Measurements from ENCODE around the gene INSIG2. TPM values are rescaled to one million over a fixed set of nuclear protein-coding genes. Genes with fewer than 3 reads are reported as not detected.

Gene INSIG2
- total and polyA plus RNA-seq, 2 experiments from 2014 or later, result 8.1 to 15.1 TPM

DNA sequence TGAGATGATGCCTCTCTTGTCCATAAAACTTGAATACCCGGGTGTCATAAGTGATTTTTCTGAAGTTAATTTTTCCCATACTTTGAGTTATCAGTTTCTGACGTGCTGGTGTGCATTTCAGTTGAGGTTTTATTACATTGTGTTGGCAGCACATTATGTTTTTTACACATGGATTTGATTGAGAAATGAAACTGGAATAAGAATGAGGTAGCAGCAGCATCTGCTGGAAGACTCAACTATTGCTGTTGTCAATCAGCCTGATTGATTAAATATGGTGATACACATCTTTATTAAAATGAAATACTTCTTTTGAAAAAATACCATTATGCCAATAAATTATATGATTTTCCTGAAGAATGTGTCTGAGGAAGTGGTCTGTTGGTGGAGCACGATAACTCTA, 60.5 kb downstream of the INSIG2 start:
- no peak overlapping the region for H3K27ac ChIP-seq (ENCODE audit: low read depth)
- H3K36me3 Mint-ChIP-seq (ENCODE audit: low read depth), result no peaks in the 10 kb centered on the region
- no peak overlapping the region for H3K4me3 Mint-ChIP-seq
- H3K79me2 ChIP-seq (replicated peaks; ENCODE audit: insufficient read depth), result no peaks in the 10 kb centered on the region
- DNase-seq (ENCODE audit: low spot score), result no peak
- H3K27me3 ChIP-seq (ENCODE audit: insufficient read depth), result no peaks in the 10 kb centered on the region
- no peaks in the 10 kb centered on the region for H3K9me2 ChIP-seq (ENCODE audit: insufficient read depth)
- no peak for ATAC-seq
- no peaks in the 10 kb centered on the region for H4K20me1 ChIP-seq (replicated peaks; ENCODE audit: insufficient read depth)
- no peak for TF ChIP-seq ZNF331 (CRISPR knock-in tag; IDR thresholded peaks at IDR 0.05; ENCODE audit: low read depth)
- TF ChIP-seq, protein P1, sequence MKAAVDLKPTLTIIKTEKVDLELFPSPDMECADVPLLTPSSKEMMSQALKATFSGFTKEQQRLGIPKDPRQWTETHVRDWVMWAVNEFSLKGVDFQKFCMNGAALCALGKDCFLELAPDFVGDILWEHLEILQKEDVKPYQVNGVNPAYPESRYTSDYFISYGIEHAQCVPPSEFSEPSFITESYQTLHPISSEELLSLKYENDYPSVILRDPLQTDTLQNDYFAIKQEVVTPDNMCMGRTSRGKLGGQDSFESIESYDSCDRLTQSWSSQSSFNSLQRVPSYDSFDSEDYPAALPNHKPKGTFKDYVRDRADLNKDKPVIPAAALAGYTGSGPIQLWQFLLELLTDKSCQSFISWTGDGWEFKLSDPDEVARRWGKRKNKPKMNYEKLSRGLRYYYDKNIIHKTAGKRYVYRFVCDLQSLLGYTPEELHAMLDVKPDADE (IDR thresholded peaks at IDR 0.05), result no peak
- TF ChIP-seq POLR2AphosphoS5 (IDR thresholded peaks at IDR 0.05; ENCODE audit: low read depth), result no peak
- TF ChIP-seq, protein P2, sequence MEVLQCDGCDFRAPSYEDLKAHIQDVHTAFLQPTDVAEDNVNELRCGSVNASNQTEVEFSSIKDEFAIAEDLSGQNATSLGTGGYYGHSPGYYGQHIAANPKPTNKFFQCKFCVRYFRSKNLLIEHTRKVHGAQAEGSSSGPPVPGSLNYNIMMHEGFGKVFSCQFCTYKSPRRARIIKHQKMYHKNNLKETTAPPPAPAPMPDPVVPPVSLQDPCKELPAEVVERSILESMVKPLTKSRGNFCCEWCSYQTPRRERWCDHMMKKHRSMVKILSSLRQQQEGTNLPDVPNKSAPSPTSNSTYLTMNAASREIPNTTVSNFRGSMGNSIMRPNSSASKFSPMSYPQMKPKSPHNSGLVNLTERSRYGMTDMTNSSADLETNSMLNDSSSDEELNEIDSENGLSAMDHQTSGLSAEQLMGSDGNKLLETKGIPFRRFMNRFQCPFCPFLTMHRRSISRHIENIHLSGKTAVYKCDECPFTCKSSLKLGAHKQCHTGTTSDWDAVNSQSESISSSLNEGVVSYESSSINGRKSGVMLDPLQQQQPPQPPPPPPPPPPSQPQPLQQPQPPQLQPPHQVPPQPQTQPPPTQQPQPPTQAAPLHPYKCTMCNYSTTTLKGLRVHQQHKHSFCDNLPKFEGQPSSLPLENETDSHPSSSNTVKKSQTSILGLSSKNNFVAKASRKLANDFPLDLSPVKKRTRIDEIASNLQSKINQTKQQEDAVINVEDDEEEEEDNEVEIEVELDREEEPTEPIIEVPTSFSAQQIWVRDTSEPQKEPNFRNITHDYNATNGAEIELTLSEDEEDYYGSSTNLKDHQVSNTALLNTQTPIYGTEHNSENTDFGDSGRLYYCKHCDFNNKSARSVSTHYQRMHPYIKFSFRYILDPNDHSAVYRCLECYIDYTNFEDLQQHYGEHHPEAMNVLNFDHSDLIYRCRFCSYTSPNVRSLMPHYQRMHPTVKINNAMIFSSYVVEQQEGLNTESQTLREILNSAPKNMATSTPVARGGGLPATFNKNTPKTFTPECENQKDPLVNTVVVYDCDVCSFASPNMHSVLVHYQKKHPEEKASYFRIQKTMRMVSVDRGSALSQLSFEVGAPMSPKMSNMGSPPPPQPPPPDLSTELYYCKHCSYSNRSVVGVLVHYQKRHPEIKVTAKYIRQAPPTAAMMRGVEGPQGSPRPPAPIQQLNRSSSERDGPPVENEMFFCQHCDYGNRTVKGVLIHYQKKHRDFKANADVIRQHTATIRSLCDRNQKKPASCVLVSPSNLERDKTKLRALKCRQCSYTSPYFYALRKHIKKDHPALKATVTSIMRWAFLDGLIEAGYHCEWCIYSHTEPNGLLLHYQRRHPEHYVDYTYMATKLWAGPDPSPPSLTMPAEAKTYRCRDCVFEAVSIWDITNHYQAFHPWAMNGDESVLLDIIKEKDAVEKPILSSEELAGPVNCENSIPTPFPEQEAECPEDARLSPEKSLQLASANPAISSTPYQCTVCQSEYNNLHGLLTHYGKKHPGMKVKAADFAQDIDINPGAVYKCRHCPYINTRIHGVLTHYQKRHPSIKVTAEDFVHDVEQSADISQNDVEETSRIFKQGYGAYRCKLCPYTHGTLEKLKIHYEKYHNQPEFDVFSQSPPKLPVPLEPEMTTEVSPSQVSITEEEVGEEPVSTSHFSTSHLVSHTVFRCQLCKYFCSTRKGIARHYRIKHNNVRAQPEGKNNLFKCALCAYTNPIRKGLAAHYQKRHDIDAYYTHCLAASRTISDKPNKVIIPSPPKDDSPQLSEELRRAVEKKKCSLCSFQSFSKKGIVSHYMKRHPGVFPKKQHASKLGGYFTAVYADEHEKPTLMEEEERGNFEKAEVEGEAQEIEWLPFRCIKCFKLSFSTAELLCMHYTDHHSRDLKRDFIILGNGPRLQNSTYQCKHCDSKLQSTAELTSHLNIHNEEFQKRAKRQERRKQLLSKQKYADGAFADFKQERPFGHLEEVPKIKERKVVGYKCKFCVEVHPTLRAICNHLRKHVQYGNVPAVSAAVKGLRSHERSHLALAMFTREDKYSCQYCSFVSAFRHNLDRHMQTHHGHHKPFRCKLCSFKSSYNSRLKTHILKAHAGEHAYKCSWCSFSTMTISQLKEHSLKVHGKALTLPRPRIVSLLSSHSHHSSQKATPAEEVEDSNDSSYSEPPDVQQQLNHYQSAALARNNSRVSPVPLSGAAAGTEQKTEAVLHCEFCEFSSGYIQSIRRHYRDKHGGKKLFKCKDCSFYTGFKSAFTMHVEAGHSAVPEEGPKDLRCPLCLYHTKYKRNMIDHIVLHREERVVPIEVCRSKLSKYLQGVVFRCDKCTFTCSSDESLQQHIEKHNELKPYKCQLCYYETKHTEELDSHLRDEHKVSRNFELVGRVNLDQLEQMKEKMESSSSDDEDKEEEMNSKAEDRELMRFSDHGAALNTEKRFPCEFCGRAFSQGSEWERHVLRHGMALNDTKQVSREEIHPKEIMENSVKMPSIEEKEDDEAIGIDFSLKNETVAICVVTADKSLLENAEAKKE (CRISPR knock-in tag; IDR thresholded peaks at IDR 0.05), result no peak
- no peak for TF ChIP-seq NANOG (IDR thresholded peaks at IDR 0.05; ENCODE audit: borderline replicate concordance)
- no peak for TF ChIP-seq ZNF114 (CRISPR knock-in tag; IDR thresholded peaks at IDR 0.05)
- no peak overlapping the region for H3K4me2 ChIP-seq
- H2AFZ ChIP-seq, result no peak overlapping the region
- H3F3A ChIP-seq (replicated peaks; ENCODE audit: low read depth), result no peaks in the 10 kb centered on the region
- no peaks in the 10 kb centered on the region for H3K9me3 Mint-ChIP-seq
- no peaks in the 10 kb centered on the region for H3K4me1 Mint-ChIP-seq
- H3K4me3 ChIP-seq, result no peak overlapping the region
- no peaks in the 10 kb centered on the region for H3K4me1 ChIP-seq (ENCODE audit: insufficient read depth)
- H3K27ac Mint-ChIP-seq, result no peak overlapping the region
- peaks cover 6% of the 10 kb centered on the region for H3K27me3 Mint-ChIP-seq (ENCODE audit: insufficient read depth, low read depth, poor library complexity)
- H3K36me3 ChIP-seq (ENCODE audit: insufficient read depth), result no peaks in the 10 kb centered on the region

DNA sequence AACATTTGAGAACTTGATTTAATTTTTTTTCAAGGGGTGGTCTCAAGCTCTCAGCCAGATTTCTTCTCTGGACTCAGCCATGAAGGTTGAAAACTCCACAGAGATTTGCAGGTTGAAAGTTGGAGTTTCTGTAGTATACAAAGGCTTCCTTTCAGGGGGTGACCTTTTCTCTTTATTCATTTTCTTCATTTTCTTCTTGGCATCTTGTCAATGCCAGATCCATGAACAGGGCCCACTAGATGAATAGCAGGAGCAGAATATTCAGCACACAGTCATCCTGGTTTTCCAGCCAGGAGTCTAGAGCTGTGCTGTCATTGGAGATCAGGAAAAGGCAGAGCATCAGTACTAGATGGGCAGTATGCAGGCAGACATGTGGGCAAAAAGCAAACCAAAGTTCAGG, 62.0 kb downstream of the INSIG2 start:
- Histone ChIP-seq H3K9me2 (ENCODE audit: insufficient read depth) (no peaks in the 10 kb centered on the region), H3K27me3 (ENCODE audit: insufficient read depth) (no peaks in the 10 kb centered on the region), H3K79me2 (replicated peaks; ENCODE audit: insufficient read depth) (no peaks in the 10 kb centered on the region), H3K36me3 (ENCODE audit: insufficient read depth) (no peaks in the 10 kb centered on the region), H3F3A (replicated peaks; ENCODE audit: low read depth) (no peaks in the 10 kb centered on the region), H2AFZ (no peak overlapping the region), H3K4me3 (no peak overlapping the region), H3K4me2 (no peak overlapping the region), H4K20me1 (replicated peaks; ENCODE audit: insufficient read depth) (no peaks in the 10 kb centered on the region), H3K4me1 (ENCODE audit: insufficient read depth) (no peaks in the 10 kb centered on the region), H3K27ac (ENCODE audit: low read depth) (no peak overlapping the region)
- DNase-seq (ENCODE audit: low spot score) (no peak), ATAC-seq (no peak)
- H3K9me3 Mint-ChIP-seq, result no peaks in the 10 kb centered on the region
- peaks cover 6% of the 10 kb centered on the region for H3K27me3 Mint-ChIP-seq (ENCODE audit: insufficient read depth, low read depth, poor library complexity)
- H3K36me3 Mint-ChIP-seq (ENCODE audit: low read depth), result no peaks in the 10 kb centered on the region
- H3K27ac Mint-ChIP-seq, result no peak overlapping the region
- no peaks in the 10 kb centered on the region for H3K4me1 Mint-ChIP-seq
- H3K4me3 Mint-ChIP-seq, result no peak overlapping the region
- TF ChIP-seq JUNB (IDR thresholded peaks at IDR 0.05; ENCODE audit: unreplicated experiment), result no peak
- TF ChIP-seq ZNF331 (CRISPR knock-in tag; IDR thresholded peaks at IDR 0.05; ENCODE audit: low read depth), result no peak
- no peak for TF ChIP-seq EZH2phosphoT487 (IDR thresholded peaks at IDR 0.05; ENCODE audit: unreplicated experiment)
- no peak for TF ChIP-seq STAT1 (IDR thresholded peaks at IDR 0.05; ENCODE audit: unreplicated experiment)
- no peak for TF ChIP-seq ZNF114 (CRISPR knock-in tag; IDR thresholded peaks at IDR 0.05)
- no peak for TF ChIP-seq POLR2AphosphoS5 (IDR thresholded peaks at IDR 0.05; ENCODE audit: low read depth)

Data from GM23338 (cell line).